Activated naive CD4-positive, alpha-beta T cell treated with anti-CD3 and anti-CD28 coated beads for 36 hours (primary cell): Measurements from ENCODE around the gene LDB2. TPM values are rescaled to one million over a fixed set of nuclear protein-coding genes. Genes with fewer than 3 reads are reported as not detected.

Source experiments
- CTCF ChIA-PET: fragments of 350-600 bp; sonication (Branson Sonifier 250); formaldehyde crosslinking; loops from one replicate; lab custom pipeline; 2021; ENCODE audit warnings: antibody characterized with exemption; lab: Charles Lee
- DNase-seq: peaks from one replicate; pipeline ENCODE4 v3.0.0-alpha.2; 2020
- H3K27ac Mint-ChIP-seq: one replicate; pipeline ENCODE4 v1.8.0; 2021; ENCODE audit warnings: mild to moderate bottlenecking, mixed read lengths
- H3K27me3 Mint-ChIP-seq: one replicate; pipeline ENCODE4 v1.8.0; 2021; ENCODE audit warnings: low read depth, mixed read lengths
- H3K36me3 Mint-ChIP-seq: one replicate; pipeline ENCODE4 v1.8.0; 2021; ENCODE audit warnings: low read depth, mixed read lengths
- H3K4me1 Mint-ChIP-seq: one replicate; pipeline ENCODE4 v1.8.0; 2021; ENCODE audit warnings: low read depth, mixed read lengths
- H3K4me3 Mint-ChIP-seq: one replicate; pipeline ENCODE4 v1.8.0; 2021; ENCODE audit warnings: mild to moderate bottlenecking, moderate library complexity, mixed read lengths
- H3K9me3 Mint-ChIP-seq: one replicate; pipeline ENCODE4 v1.8.0; 2021; ENCODE audit warnings: mixed read lengths
- intact Hi-C: fragments of 100-400 bp; cut with micrococcal nuclease; formaldehyde crosslinking; loops from one replicate; pipeline ENCODE4 v1.15.1; 2023
- total RNA-seq, 2 experiments: library from RNA; stranded (reverse); gene quantifications; one replicate each; pipeline ENCODE4 v1.2.3, GENCODE V29; 2021

The LDB2 gene
- total RNA-seq, 2 experiments from 2014 or later: not detected

GRCh38 chr4:16692961-16693506 is 205.4 kb downstream of the LDB2 start:
- intact Hi-C loops: no loop called here
- no peaks in the 10 kb centered on the region for H3K4me1 Mint-ChIP-seq
- H3K9me3 Mint-ChIP-seq: no peaks in the 10 kb centered on the region
- H3K27me3 Mint-ChIP-seq: peaks cover 3% of the 10 kb centered on the region
- no peaks in the 10 kb centered on the region for H3K36me3 Mint-ChIP-seq
- CTCF ChIA-PET: no interaction called here
- no peak overlapping the region for H3K4me3 Mint-ChIP-seq
- DNase-seq: no peak
- no peak overlapping the region for H3K27ac Mint-ChIP-seq

- Mint-ChIP-seq H3K9me3 (no peaks in the 10 kb centered on the region), H3K27ac (no peak overlapping the region), H3K36me3 (no peaks in the 10 kb centered on the region), H3K4me1 (no peaks in the 10 kb centered on the region), H3K27me3 (peaks cover 2% of the 10 kb centered on the region), H3K4me3 (no peak overlapping the region)
- CTCF ChIA-PET: no interaction called here
- intact Hi-C loops: no loop called here
- no peak for DNase-seq
These were observed 205.9 kb downstream of the LDB2 start for GRCh38 chr4:16692524-16692923.

- CTCF ChIA-PET: no interaction called here
- intact Hi-C loops: no loop called here
- H3K36me3 Mint-ChIP-seq: no peaks in the 10 kb centered on the region
These were observed 206.4 kb downstream of the LDB2 start for GRCh38 chr4:16692046-16692445.

GRCh38 chr4:16691450-16691849 is 207.0 kb downstream of the LDB2 start:
- Mint-ChIP-seq H3K9me3 (no peaks in the 10 kb centered on the region), H3K27me3 (no peaks in the 10 kb centered on the region), H3K4me3 (no peak overlapping the region), H3K36me3 (no peaks in the 10 kb centered on the region), H3K4me1 (no peaks in the 10 kb centered on the region), H3K27ac (no peak overlapping the region)
- CTCF ChIA-PET: no interaction called here
- no peak for DNase-seq
- intact Hi-C loops: no loop called here

More at GRCh38 chr4:16692046-16692445, 206.4 kb downstream of the LDB2 start:
- no peak overlapping the region for H3K4me3 Mint-ChIP-seq
- H3K4me1 Mint-ChIP-seq: no peaks in the 10 kb centered on the region
- no peaks in the 10 kb centered on the region for H3K9me3 Mint-ChIP-seq
- no peak overlapping the region for H3K27ac Mint-ChIP-seq
- DNase-seq: no peak
- H3K27me3 Mint-ChIP-seq: no peaks in the 10 kb centered on the region

GRCh38 chr4:16687845-16688244 is 210.6 kb downstream of the LDB2 start:
- Mint-ChIP-seq H3K4me3 (no peak overlapping the region), H3K27ac (no peak overlapping the region), H3K27me3 (no peaks in the 10 kb centered on the region), H3K9me3 (no peaks in the 10 kb centered on the region), H3K4me1 (no peaks in the 10 kb centered on the region), H3K36me3 (no peaks in the 10 kb centered on the region)
- CTCF ChIA-PET: no interaction called here
- DNase-seq: no peak
- intact Hi-C loops: no loop called here

- CTCF ChIA-PET: no interaction called here
- Mint-ChIP-seq H3K27me3 (no peaks in the 10 kb centered on the region), H3K27ac (no peak overlapping the region), H3K4me3 (no peak overlapping the region), H3K36me3 (no peaks in the 10 kb centered on the region), H3K9me3 (no peaks in the 10 kb centered on the region), H3K4me1 (no peaks in the 10 kb centered on the region)
- no peak for DNase-seq
- intact Hi-C loops: no loop called here
These were observed 211.4 kb downstream of the LDB2 start for GRCh38 chr4:16687011-16687410.

- no peaks in the 10 kb centered on the region for H3K4me1 Mint-ChIP-seq
- no peaks in the 10 kb centered on the region for H3K36me3 Mint-ChIP-seq
- CTCF ChIA-PET: no interaction called here
- H3K27ac Mint-ChIP-seq: no peak overlapping the region
- H3K27me3 Mint-ChIP-seq: no peaks in the 10 kb centered on the region
- intact Hi-C loops: no loop called here
- H3K4me3 Mint-ChIP-seq: no peak overlapping the region
- no peaks in the 10 kb centered on the region for H3K9me3 Mint-ChIP-seq
- no peak for DNase-seq
These were observed 212.2 kb downstream of the LDB2 start for GRCh38 chr4:16686195-16686594.

GRCh38 chr4:16685536-16685935 is 212.9 kb downstream of the LDB2 start:
- no peak for DNase-seq
- no peaks in the 10 kb centered on the region for H3K36me3 Mint-ChIP-seq
- intact Hi-C loops: no loop called here
- CTCF ChIA-PET: no interaction called here
- H3K4me1 Mint-ChIP-seq: no peaks in the 10 kb centered on the region
- no peaks in the 10 kb centered on the region for H3K27me3 Mint-ChIP-seq
- no peak overlapping the region for H3K27ac Mint-ChIP-seq
- no peak overlapping the region for H3K4me3 Mint-ChIP-seq
- H3K9me3 Mint-ChIP-seq: no peaks in the 10 kb centered on the region

GRCh38 chr4:16684935-16685334 is 213.5 kb downstream of the LDB2 start:
- no peak overlapping the region for H3K27ac Mint-ChIP-seq
- H3K4me1 Mint-ChIP-seq: no peaks in the 10 kb centered on the region
- no peaks in the 10 kb centered on the region for H3K27me3 Mint-ChIP-seq
- CTCF ChIA-PET: no interaction called here
- no peak for DNase-seq
- no peaks in the 10 kb centered on the region for H3K36me3 Mint-ChIP-seq
- H3K9me3 Mint-ChIP-seq: no peaks in the 10 kb centered on the region
- intact Hi-C loops: no loop called here
- H3K4me3 Mint-ChIP-seq: no peak overlapping the region

- CTCF ChIA-PET: no interaction called here
- intact Hi-C loops: no loop called here
These were observed 214.3 kb downstream of the LDB2 start for GRCh38 chr4:16684097-16684496.

GRCh38 chr4:16682975-16683374 is 215.5 kb downstream of the LDB2 start:
- no peaks in the 10 kb centered on the region for H3K27me3 Mint-ChIP-seq
- no peaks in the 10 kb centered on the region for H3K36me3 Mint-ChIP-seq
- H3K27ac Mint-ChIP-seq: no peak overlapping the region
- intact Hi-C loops: no loop called here
- DNase-seq: no peak
- CTCF ChIA-PET: no interaction called here
- no peaks in the 10 kb centered on the region for H3K4me1 Mint-ChIP-seq
- H3K9me3 Mint-ChIP-seq: no peaks in the 10 kb centered on the region
- H3K4me3 Mint-ChIP-seq: no peak overlapping the region

More at GRCh38 chr4:16684097-16684496, 214.3 kb downstream of the LDB2 start:
- Mint-ChIP-seq H3K4me1 (no peaks in the 10 kb centered on the region), H3K27ac (no peak overlapping the region), H3K27me3 (no peaks in the 10 kb centered on the region), H3K36me3 (no peaks in the 10 kb centered on the region), H3K4me3 (no peak overlapping the region), H3K9me3 (no peaks in the 10 kb centered on the region)
- no peak for DNase-seq

- peaks cover 4% of the 10 kb centered on the region for H3K27me3 Mint-ChIP-seq
- intact Hi-C loops: no loop called here
- H3K4me3 Mint-ChIP-seq: no peak overlapping the region
- no peaks in the 10 kb centered on the region for H3K36me3 Mint-ChIP-seq
- no peak for DNase-seq
- H3K9me3 Mint-ChIP-seq: no peaks in the 10 kb centered on the region
- no peaks in the 10 kb centered on the region for H3K4me1 Mint-ChIP-seq
- no peak overlapping the region for H3K27ac Mint-ChIP-seq
- CTCF ChIA-PET: no interaction called here
These were observed 221.2 kb downstream of the LDB2 start for GRCh38 chr4:16677001-16677944.

- Mint-ChIP-seq H3K36me3 (no peaks in the 10 kb centered on the region), H3K27ac (no peak overlapping the region), H3K4me3 (no peak overlapping the region), H3K9me3 (no peaks in the 10 kb centered on the region), H3K27me3 (peaks cover 4% of the 10 kb centered on the region), H3K4me1 (no peaks in the 10 kb centered on the region)
- no peak for DNase-seq
- intact Hi-C loops: no loop called here
- CTCF ChIA-PET: no interaction called here
These were observed 222.1 kb downstream of the LDB2 start for GRCh38 chr4:16676230-16676770.
